NCI-H187 treated with DMSO at 0.1 percent for 48 hours (cell line): ENCODE results near the gene SPDEF.

Experiments used
- DNase-seq: peaks from one replicate; lab custom pipeline; 2025; lab: John Stamatoyannopoulos, UW

SPDEF gene

GRCh38 chr6:34514593-34515472, 41.3 kb downstream of the SPDEF start:
- DNase-seq, result no peak

- DNase-seq, result no peak
Measured at GRCh38 chr6:34514112-34514511, 42.0 kb downstream of the SPDEF start.

- no peak for DNase-seq
Measured at GRCh38 chr6:34513646-34514045, 42.5 kb downstream of the SPDEF start.

GRCh38 chr6:34512738-34513115, 43.4 kb downstream of the SPDEF start:
- DNase-seq, result no peak

- DNase-seq, result no peak
Measured at GRCh38 chr6:34511915-34512737, 44.0 kb downstream of the SPDEF start.

GRCh38 chr6:34511214-34511914, 44.8 kb downstream of the SPDEF start:
- DNase-seq, result no peak

GRCh38 chr6:34510299-34510698, 45.8 kb downstream of the SPDEF start:
- no peak for DNase-seq

- DNase-seq, result no peak
Measured at GRCh38 chr6:34509782-34510181, 46.3 kb downstream of the SPDEF start.

- DNase-seq, result no peak
Measured at GRCh38 chr6:34508425-34508824, 47.7 kb downstream of the SPDEF start.

GRCh38 chr6:34506718-34507117, 49.4 kb downstream of the SPDEF start:
- no peak for DNase-seq

GRCh38 chr6:34497411-34497810, 58.7 kb downstream of the SPDEF start:
- no peak for DNase-seq

- DNase-seq, result no peak
Measured at GRCh38 chr6:34496103-34496685, 59.9 kb downstream of the SPDEF start.

- DNase-seq, result no peak
Measured at GRCh38 chr6:34494973-34495372, 61.2 kb downstream of the SPDEF start.

GRCh38 chr6:34493344-34493743, 62.8 kb downstream of the SPDEF start:
- DNase-seq, result no peak

- DNase-seq, result no peak
Measured at GRCh38 chr6:34491091-34491430, 65.1 kb downstream of the SPDEF start.

- DNase-seq, result no peak
Measured at GRCh38 chr6:34490390-34491090, 65.6 kb downstream of the SPDEF start.

GRCh38 chr6:34489207-34489805, 66.8 kb downstream of the SPDEF start:
- no peak for DNase-seq
